Loucy (cell line): ENCODE measurements around the gene PHACTR1.

Experiments
- H2AFZ ChIP-seq: fragments of 200-600 bp; sonication (generic); 2 replicates; pipeline ENCODE4 v1.6.0; 2016; ENCODE audit warnings: antibody characterized with exemption, mild to moderate bottlenecking, low read length, moderate library complexity
- H3F3A ChIP-seq: fragments of 200-600 bp; 2 replicates; pipeline ENCODE4 v1.6.0; 2016; ENCODE audit warnings: antibody characterized with exemption, low read depth, mild to moderate bottlenecking
- H3K27me3 ChIP-seq: fragments of 200-600 bp; sonication (generic); 2 replicates; pipeline ENCODE4 v1.6.1; 2014; ENCODE audit warnings: low read length, mild to moderate bottlenecking; ENCODE audit not compliant: insufficient read depth, poor library complexity, severe bottlenecking
- H3K36me3 ChIP-seq: fragments of 200-600 bp; sonication (generic); 2 replicates; pipeline ENCODE4 v1.6.1; 2016; ENCODE audit warnings: low read length; ENCODE audit not compliant: insufficient read depth
- H3K4me1 ChIP-seq: fragments of 200-600 bp; sonication (generic); 2 replicates; pipeline ENCODE4 v1.5.1; 2014; ENCODE audit warnings: low read length, mild to moderate bottlenecking; ENCODE audit not compliant: insufficient read depth, poor library complexity, severe bottlenecking
- H3K4me2 ChIP-seq: fragments of 200-600 bp; sonication (generic); 2 replicates; pipeline ENCODE4 v1.6.0; 2014; ENCODE audit warnings: antibody characterized with exemption, low read length, low read depth, mild to moderate bottlenecking; ENCODE audit not compliant: poor library complexity, severe bottlenecking
- H3K4me3 ChIP-seq: fragments of 200-600 bp; sonication (generic); 2 replicates; pipeline ENCODE4 v1.5.1; 2014; ENCODE audit warnings: low read length, mild to moderate bottlenecking, mixed read lengths; ENCODE audit not compliant: poor library complexity, severe bottlenecking
- H3K79me2 ChIP-seq: fragments of 200-600 bp; sonication (generic); 2 replicates; pipeline ENCODE4 v1.6.1; 2014; ENCODE audit warnings: low read length; ENCODE audit not compliant: insufficient read depth
- H3K9ac ChIP-seq: fragments of 200-600 bp; sonication (generic); 2 replicates; pipeline ENCODE4 v1.6.0; 2014; ENCODE audit warnings: mild to moderate bottlenecking, low read depth, low read length, moderate library complexity; ENCODE audit not compliant: poor library complexity, severe bottlenecking
- H3K9me2 ChIP-seq: fragments of 200-600 bp; sonication (generic); replicated peaks from 2 replicates; pipeline ENCODE4 v1.6.1; 2016; ENCODE audit warnings: low read depth, low read length, mixed read lengths
- H3K9me3 ChIP-seq: fragments of 200-600 bp; sonication (generic); 2 replicates; pipeline ENCODE4 v1.6.1; 2014; ENCODE audit warnings: mild to moderate bottlenecking, antibody characterized with exemption, low read length, low read depth; ENCODE audit not compliant: insufficient read depth
- H4K20me1 ChIP-seq: fragments of 200-600 bp; sonication (generic); 2 replicates; pipeline ENCODE4 v1.6.0; 2014; ENCODE audit warnings: antibody characterized with exemption, low read length, mild to moderate bottlenecking; ENCODE audit not compliant: insufficient read depth, poor library complexity, severe bottlenecking
- EZH2phosphoT487 ChIP-seq: fragments of 200-600 bp; IDR thresholded peaks from 2 replicates; pipeline ENCODE4 v1.6.1; 2018; ENCODE audit warnings: antibody characterized with exemption, mild to moderate bottlenecking, moderate library complexity, borderline replicate concordance
- TF ChIP-seq, protein P1 (sequence below): fragments of 200-600 bp; sonication (generic); conservative IDR thresholded peaks from 2 replicates; pipeline ENCODE4 v1.5.1; 2014; ENCODE audit warnings: mild to moderate bottlenecking, antibody characterized with exemption, low read length

Gene PHACTR1

DNA sequence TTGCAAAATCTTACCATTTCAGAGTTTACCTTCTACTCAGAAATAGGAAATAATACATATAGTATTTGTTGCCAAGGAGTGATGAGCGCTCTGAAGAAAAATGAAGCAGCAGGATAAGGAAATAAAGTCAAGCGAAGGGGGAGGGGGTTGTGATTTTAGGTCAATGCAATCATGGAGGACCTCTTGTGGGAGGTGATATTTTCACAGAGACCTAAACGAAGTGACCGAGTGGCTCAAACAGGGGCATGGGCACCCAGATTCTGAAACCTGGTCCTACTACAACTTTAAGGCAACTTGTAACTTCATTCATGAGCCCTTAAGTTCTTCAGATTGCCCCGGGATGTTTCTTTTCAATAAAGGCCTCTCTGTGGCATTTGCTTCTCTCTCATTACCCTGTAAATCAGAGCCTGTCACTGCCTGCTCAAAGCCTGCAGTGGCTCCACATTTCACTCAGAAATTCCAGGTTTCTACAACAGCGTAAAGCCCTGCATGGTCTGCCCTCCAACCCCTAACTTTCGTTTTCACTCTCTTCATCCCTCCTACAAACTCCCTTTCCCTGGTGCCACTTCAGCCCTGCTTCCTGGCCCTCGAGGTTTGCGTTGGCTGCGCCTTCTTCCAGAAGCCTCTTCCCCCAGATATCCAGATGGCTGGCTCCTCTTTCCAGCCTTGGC, 449.1 kb downstream of the PHACTR1 start:
- TF ChIP-seq EZH2phosphoT487: no peak
- TF ChIP-seq, protein P1, sequence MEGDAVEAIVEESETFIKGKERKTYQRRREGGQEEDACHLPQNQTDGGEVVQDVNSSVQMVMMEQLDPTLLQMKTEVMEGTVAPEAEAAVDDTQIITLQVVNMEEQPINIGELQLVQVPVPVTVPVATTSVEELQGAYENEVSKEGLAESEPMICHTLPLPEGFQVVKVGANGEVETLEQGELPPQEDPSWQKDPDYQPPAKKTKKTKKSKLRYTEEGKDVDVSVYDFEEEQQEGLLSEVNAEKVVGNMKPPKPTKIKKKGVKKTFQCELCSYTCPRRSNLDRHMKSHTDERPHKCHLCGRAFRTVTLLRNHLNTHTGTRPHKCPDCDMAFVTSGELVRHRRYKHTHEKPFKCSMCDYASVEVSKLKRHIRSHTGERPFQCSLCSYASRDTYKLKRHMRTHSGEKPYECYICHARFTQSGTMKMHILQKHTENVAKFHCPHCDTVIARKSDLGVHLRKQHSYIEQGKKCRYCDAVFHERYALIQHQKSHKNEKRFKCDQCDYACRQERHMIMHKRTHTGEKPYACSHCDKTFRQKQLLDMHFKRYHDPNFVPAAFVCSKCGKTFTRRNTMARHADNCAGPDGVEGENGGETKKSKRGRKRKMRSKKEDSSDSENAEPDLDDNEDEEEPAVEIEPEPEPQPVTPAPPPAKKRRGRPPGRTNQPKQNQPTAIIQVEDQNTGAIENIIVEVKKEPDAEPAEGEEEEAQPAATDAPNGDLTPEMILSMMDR: no peak

DNA sequence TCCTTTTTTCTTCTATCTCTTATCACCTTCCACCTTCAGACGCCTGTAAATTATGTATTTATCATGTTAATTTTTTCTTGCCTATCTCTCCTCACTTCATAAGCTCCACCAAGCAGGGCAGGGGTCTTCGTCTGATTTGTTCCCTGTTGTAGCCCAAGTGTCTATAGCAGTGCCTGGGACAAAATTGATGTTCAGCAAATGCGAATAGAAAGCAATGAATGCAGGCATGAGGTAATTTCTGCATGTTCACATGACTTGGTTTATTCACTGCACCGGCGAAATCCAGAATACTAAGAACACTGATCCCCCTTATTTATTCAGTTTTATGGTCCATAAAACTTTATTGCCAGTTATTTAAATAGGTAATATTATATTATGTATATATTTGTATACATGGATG, 449.7 kb downstream of the PHACTR1 start:
- no peaks in the 10 kb centered on the region for H3K27me3 ChIP-seq
- H3K4me2 ChIP-seq: no peak overlapping the region
- no peaks in the 10 kb centered on the region for H3K9me3 ChIP-seq

More for the DNA sequence above, 449.1 kb downstream of the PHACTR1 start:
- Histone ChIP-seq H3K9me2 (no peaks in the 10 kb centered on the region), H3K4me1 (no peaks in the 10 kb centered on the region), H3K9ac (no peak overlapping the region), H3F3A (no peaks in the 10 kb centered on the region), H3K4me2 (no peak overlapping the region), H3K9me3 (no peaks in the 10 kb centered on the region), H2AFZ (no peak overlapping the region), H3K36me3 (no peaks in the 10 kb centered on the region), H4K20me1 (no peaks in the 10 kb centered on the region), H3K79me2 (no peaks in the 10 kb centered on the region), H3K4me3 (no peak overlapping the region), H3K27me3 (no peaks in the 10 kb centered on the region)

DNA sequence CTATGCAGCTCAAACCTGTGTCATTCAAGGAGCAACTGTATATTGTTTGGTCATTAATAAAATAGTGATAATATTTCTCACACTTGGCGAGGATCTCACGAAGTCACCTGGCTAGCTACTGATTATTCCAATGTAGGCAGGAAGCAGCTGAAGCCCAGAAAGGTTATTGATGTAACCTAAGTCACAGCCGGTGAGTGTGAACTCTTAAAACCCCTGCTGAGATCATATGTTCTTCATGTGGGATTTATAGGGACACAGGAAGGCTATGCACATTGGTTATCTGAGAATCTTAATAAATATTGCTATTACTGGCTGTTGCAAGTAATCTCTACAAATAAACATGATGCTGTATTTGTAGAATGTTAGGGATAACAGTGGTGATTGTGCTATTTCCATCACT, 450.3 kb downstream of the PHACTR1 start:
- no peaks in the 10 kb centered on the region for H3F3A ChIP-seq
- H4K20me1 ChIP-seq: no peaks in the 10 kb centered on the region
- H3K27me3 ChIP-seq: no peaks in the 10 kb centered on the region
- H3K9ac ChIP-seq: no peak overlapping the region
- no peaks in the 10 kb centered on the region for H3K9me2 ChIP-seq
- H2AFZ ChIP-seq: no peak overlapping the region
- no peaks in the 10 kb centered on the region for H3K9me3 ChIP-seq
- H3K4me3 ChIP-seq: no peak overlapping the region
- no peaks in the 10 kb centered on the region for H3K79me2 ChIP-seq
- no peak overlapping the region for H3K4me2 ChIP-seq
- TF ChIP-seq, protein P1: no peak
- TF ChIP-seq EZH2phosphoT487: no peak
- H3K36me3 ChIP-seq: no peaks in the 10 kb centered on the region
- no peaks in the 10 kb centered on the region for H3K4me1 ChIP-seq

More for the DNA sequence above, 449.7 kb downstream of the PHACTR1 start:
- Histone ChIP-seq H3K36me3 (no peaks in the 10 kb centered on the region), H4K20me1 (no peaks in the 10 kb centered on the region), H3K9ac (no peak overlapping the region), H3K4me3 (no peak overlapping the region), H2AFZ (no peak overlapping the region), H3K4me1 (no peaks in the 10 kb centered on the region), H3K9me2 (no peaks in the 10 kb centered on the region), H3F3A (no peaks in the 10 kb centered on the region), H3K79me2 (no peaks in the 10 kb centered on the region)
- TF ChIP-seq EZH2phosphoT487: no peak
- TF ChIP-seq, protein P1: no peak
